H4 (cell line): Measurements from ENCODE around the gene RBM33. TPM values are rescaled to one million over a fixed set of nuclear protein-coding genes. Genes with fewer than 3 reads are reported as not detected.

Experiments
- DNase-seq: peaks from one replicate; pipeline ENCODE4 v3.0.0-alpha.2; 2015; ENCODE audit warnings: low spot score
- total RNA-seq: library from RNA; depleted of rRNA; stranded (reverse); fragments of >200 nt; shearing (Covaris generic); gene quantifications from 2 replicates; pipeline ENCODE4 v1.2.3, GENCODE V29; 2014

The RBM33 gene
- total RNA-seq, 1 experiment from 2014 or later = 10.6 TPM

- no peak for DNase-seq
Observed at GRCh38 chr7:155795951-155796350, 151.5 kb downstream of the RBM33 start.

- DNase-seq = no peak
Observed at GRCh38 chr7:155796381-155797261, 152.2 kb downstream of the RBM33 start.

DNA sequence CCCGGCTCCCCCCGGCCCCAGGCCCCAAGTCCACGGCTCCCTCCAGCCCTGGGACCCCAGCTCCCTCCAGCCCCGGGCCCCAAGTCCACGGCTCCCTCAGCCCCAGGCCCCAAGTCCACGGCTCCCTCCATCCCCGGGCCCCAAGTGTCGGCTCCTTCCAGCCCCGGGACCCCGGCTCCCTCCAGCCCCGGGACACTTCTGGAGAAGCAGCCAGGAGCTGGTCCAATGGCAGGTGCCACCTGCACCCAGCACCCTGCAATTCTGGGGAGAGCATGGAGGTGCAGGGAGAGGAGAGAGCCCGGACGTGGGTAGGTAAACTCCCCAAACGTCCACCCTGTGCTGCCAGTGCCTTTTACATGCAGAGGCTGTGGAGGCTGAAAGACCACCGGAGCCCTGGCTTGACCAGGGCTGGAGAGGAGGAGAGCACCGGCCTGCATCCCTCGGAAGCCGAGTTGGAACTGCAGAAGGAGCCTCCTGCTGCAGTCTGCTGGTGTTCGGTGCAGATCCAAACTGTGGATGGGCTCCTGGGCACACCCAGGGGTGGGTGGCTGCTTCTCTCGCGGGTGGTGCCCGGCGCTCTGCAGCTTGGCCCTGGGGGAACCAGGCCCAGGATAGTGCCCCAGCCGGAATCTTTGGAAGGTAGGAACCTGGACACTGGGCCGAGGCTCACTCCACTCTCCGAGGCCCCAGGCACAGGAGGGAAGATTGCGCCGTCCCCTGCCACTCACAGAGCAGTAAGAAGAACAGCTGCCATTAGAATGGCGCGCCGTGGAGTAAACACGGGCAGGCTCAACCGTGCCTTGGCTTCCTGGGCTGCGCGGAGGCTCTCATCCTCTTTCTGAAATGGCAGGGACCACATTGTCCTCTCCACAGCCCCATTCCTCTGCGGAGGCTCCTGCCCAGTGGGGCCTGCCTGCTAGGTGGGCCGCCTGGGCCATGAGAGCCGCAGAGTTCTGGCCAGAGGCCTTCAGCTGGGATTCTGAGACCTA, 153.1 kb downstream of the RBM33 start:
- DNase-seq = no peak

DNA sequence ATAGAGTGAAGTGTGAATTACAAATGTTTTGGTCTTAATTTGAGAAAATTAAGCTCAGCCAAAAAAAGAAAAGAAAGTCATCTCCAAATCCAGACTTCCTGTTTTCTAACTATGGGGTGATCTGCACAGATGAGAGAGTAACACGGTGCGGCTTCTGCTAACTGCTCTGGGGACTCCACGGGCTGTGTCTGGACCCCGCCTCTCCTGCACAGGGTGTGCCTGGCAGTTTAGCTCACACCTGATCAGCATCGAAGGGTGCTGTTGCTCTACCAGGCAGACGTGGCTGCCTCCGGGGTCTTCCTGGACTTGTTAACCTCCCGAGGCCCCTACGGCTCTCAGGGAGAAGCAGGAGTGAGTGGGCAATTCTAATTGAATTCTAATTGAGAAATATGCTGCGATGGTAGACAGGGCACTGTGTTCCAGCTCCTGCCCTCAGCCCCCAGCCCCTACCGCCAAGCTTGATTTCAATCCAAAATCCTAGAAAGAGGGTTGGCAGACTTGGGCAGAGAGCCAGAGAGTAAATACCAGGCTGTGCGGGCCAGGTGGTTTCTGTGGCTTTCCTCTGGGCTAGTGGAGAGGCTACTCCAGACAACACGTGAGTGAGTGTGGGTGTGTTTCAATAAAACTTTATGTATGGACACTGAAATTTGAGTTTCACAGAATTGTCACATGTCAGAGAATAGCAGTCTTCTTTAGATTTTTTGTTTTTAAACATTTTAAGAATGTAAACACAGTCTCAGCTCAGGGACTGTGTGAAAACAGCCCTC, 154.4 kb downstream of the RBM33 start:
- no peak for DNase-seq

- no peak for DNase-seq
Observed at GRCh38 chr7:155799514-155799913, 155.1 kb downstream of the RBM33 start.

DNA sequence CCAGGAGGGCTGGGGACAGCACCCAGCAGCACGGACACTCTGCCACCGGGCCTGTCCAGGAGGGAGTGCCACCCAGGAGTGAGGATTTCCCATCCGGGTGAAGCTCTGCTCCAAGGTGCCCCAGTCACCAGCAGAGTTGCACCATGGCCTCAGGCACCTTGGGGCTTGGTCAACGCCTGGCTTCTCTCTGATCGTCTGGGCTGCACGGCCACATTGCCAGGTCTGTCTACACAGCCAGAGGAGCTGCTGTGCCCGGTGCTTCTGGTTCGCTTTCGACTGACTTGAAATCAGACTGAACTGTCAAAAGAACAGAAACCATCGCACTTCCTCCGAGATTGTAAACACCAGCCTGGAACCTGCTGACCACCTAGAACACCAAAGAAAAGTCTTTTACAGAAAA, 155.8 kb downstream of the RBM33 start:
- DNase-seq = no peak

- no peak for DNase-seq
Observed at GRCh38 chr7:155800741-155801267, 156.3 kb downstream of the RBM33 start.

GRCh38 chr7:155802291-155802690, 157.8 kb downstream of the RBM33 start:
- DNase-seq = no peak

GRCh38 chr7:155802906-155803417, 158.5 kb downstream of the RBM33 start:
- no peak for DNase-seq

- no peak for DNase-seq
Observed at GRCh38 chr7:155803418-155804376, 159.2 kb downstream of the RBM33 start.

- no peak for DNase-seq
Observed at GRCh38 chr7:155804431-155804831, 160.0 kb downstream of the RBM33 start.

DNA sequence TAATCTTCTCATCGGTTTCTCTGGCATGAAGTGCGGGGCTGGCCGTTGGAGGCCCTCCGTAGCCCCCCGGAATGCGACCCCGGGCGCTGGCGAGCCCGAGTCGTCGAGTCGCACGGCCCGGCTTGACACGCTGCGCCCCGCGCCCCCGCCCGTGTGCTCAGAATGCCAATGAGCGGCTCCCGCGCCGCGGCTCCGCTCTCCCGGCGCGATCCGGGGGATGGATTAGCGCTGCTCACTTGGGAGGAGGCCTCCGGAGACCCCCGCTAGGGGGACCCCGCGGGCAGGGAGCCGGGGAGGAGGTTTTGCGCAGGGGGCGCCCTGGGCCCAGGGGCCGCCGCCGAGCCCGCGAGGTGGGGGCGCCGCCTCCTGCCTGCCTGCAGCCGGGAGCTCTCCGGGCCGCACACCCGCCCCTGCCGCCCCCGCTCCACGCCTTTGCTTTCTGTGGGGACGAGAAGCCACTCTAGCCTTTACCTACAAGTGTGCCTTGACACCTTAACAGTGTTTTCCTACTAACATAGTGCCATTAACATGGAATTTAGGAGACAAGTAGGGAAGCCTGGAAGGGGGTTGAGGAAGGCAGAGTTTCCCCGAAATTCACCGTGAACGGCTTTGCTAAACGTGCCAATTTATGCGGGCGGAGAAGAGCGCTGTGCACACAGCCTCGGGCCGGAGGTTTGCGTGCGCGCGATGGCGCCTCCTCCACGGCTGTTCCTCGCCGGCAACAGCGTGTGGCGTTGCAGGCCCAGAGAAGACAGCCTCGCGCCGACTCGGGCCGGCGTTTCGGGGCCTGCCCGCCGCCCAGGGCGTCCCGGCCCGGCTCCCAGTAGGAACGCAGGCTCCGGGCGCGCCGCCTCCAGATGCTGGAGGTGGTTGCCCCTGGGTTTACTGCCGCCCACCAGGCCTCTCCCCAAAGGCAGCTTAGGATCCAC, 160.7 kb downstream of the RBM33 start:
- DNase-seq = peak; percentile 60

GRCh38 chr7:155805826-155806095, 161.3 kb downstream of the RBM33 start:
- DNase-seq = no peak

GRCh38 chr7:155806096-155806871, 161.8 kb downstream of the RBM33 start:
- DNase-seq = no peak

- DNase-seq = no peak
Observed at GRCh38 chr7:155807065-155807671, 162.7 kb downstream of the RBM33 start.

- DNase-seq = no peak
Observed at GRCh38 chr7:155807789-155808548, 163.5 kb downstream of the RBM33 start.
